Esophagus (tissue), 2 donors: ENCODE results near the gene DENND1B. TPM values are rescaled to one million over a fixed set of nuclear protein-coding genes. Genes with fewer than 3 reads are reported as not detected.
"Not testable (repeated sequence)": the region's sequence is repeated elsewhere in the genome, so short reads cannot be mapped to it uniquely, and the experiment has no call there.

Source experiments
- H3K27ac ChIP-seq, 2 donors: one replicate each; pipeline ENCODE4 v1.5.1; 2013; ENCODE audit warnings: low read depth in 2 of 2, mild to moderate bottlenecking in 2 of 2, inconsistent platforms in 1 of 2, low read length in 1 of 2, moderate library complexity in 1 of 2
- H3K27me3 ChIP-seq, 2 donors: one replicate each; pipeline ENCODE4 v1.6.1; 2013; ENCODE audit warnings: low read length in 2 of 2, control low read depth in 1 of 2, mild to moderate bottlenecking in 1 of 2; ENCODE audit not compliant: insufficient read depth in 2 of 2, control insufficient read depth in 1 of 2
- H3K36me3 ChIP-seq, 2 donors: one replicate each; pipeline ENCODE4 v1.6.1; 2013; ENCODE audit warnings: low read length in 1 of 2; ENCODE audit not compliant: control insufficient read depth in 2 of 2, insufficient read depth in 2 of 2
- H3K4me1 ChIP-seq, 2 donors: one replicate each; pipeline ENCODE4 v1.6.1; 2013; ENCODE audit warnings: low read length in 1 of 2; ENCODE audit not compliant: control insufficient read depth in 2 of 2, insufficient read depth in 2 of 2
- H3K4me3 ChIP-seq, 2 donors: one replicate each; pipeline ENCODE4 v1.5.1; 2013; ENCODE audit warnings: low read length in 2 of 2, mild to moderate bottlenecking in 2 of 2, low read depth in 1 of 2, moderate library complexity in 1 of 2
- H3K9me3 ChIP-seq, 2 donors: one replicate each; pipeline ENCODE4 v1.6.1; 2013; ENCODE audit warnings: mild to moderate bottlenecking in 2 of 2, low read depth in 1 of 2, low read length in 1 of 2, moderate library complexity in 1 of 2; ENCODE audit not compliant: control insufficient read depth in 2 of 2, insufficient read depth in 1 of 2
- WGBS, 2 donors: extraction: QIAGEN DNeasy Blood & Tissue Kit; methylation state at CpG; one replicate each; pipeline ENCODE4 v1.1.7; 2013; 5-methylcytosine and 5-hydroxymethylcytosine counted together
- polyA plus RNA-seq, 2 donors: library from polyadenylated mRNA; stranded (reverse); fragments of 200-250 nt; gene quantifications; one replicate each; pipeline ENCODE4 v1.2.3, GENCODE V29; 2013
- donor health status: healthy with polysubstance abuse.
- donor health status: Bipolar disorder and iron deficiency.

The DENND1B gene
- polyA plus RNA-seq, 2 donors = 3.4 to 4.8 TPM

DNA sequence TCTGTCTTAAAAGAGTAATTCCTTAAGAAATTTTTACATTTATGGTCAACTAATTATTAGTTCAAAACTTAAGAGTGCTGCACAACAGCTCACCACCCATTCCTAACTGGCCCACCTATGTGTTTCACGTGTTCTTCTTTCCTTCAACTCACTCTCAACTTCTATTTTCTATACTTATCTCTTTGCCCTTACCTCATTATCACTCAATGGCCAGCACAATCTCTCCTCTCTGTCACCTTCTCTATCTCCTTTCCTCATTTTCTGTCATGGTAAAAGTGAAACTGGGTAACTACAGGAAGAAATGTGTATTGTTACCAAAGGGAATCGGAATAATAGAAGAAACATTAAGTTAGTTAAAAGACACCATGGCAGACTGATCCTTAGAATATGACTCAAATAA lies 43.1 kb downstream of the DENND1B start:
- WGBS, 2 donors = 96 to 97% methylated on average over 2 of the region's 2 CpGs
- no peaks in the 10 kb centered on the region for H3K9me3 ChIP-seq
- no peak overlapping the region for H3K4me3 ChIP-seq

GRCh38 chr1:197731449-197731848 lies 43.8 kb downstream of the DENND1B start:
- no peaks in the 10 kb centered on the region for H3K4me1 ChIP-seq
- no peak overlapping the region for H3K4me3 ChIP-seq
- H3K27me3 ChIP-seq = no peaks in the 10 kb centered on the region
- WGBS, 2 donors = 95 to 96% methylated on average over 3 of the region's 3 CpGs
- no peak overlapping the region for H3K27ac ChIP-seq
- H3K9me3 ChIP-seq = no peaks in the 10 kb centered on the region
- peaks cover 0 to under 1% of the 10 kb centered on the region in 2 donors for H3K36me3 ChIP-seq

More for the DNA sequence above, 43.1 kb downstream of the DENND1B start:
- no peaks in the 10 kb centered on the region for H3K4me1 ChIP-seq
- no peak overlapping the region for H3K27ac ChIP-seq
- H3K36me3 ChIP-seq = no peaks in the 10 kb centered on the region
- no peaks in the 10 kb centered on the region for H3K27me3 ChIP-seq

DNA sequence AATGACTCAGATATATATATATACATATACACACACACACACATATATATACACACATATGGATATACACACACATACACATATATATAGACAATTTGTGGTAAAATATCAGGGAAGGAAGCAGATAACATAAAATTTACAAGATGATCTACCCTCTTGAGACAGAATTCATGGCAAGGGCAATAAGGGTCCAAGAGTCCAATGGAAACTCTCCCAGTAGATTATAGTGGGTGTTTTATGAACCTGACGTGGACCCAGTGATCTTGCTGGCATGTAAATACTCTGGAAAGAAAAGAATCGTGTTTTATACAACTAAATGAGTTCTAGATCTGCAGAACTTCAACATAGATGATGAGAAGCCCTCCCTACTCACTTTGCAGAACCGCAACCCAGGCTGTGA lies 49.3 kb downstream of the DENND1B start:
- H3K27me3 ChIP-seq = no peaks in the 10 kb centered on the region
- H3K9me3 ChIP-seq = no peaks in the 10 kb centered on the region
- 87 to 94% methylated on average over 3 of the region's 3 CpGs for WGBS, 2 donors
- H3K27ac ChIP-seq = no peak overlapping the region
- H3K4me3 ChIP-seq = no peak overlapping the region
- peaks cover 0 to 3% of the 10 kb centered on the region in 2 donors for H3K36me3 ChIP-seq
- H3K4me1 ChIP-seq = no peaks in the 10 kb centered on the region

DNA sequence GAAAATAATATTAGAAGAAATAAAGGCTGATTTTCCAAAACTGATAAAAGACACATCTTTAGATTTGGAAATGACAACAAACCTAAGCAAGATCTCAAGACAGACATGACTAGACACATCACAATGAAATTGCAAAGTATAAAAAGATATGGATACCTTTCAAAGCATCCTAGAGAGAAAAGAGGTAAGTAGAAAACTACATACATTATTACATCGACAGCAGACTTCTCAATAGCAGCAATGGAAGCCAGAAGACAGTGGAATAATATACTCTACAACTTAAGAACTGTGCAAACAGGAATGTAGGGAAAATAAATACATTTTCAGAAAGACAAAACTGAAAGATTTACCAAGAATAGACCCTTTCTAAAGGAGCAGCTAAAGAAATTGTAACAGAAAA lies 50.2 kb downstream of the DENND1B start:
- H3K27ac ChIP-seq = no peak overlapping the region
- H3K4me3 ChIP-seq = no peak overlapping the region
- no peaks in the 10 kb centered on the region for H3K27me3 ChIP-seq
- no peaks in the 10 kb centered on the region for H3K4me1 ChIP-seq
- peaks cover 0 to 3% of the 10 kb centered on the region in 2 donors for H3K36me3 ChIP-seq
- H3K9me3 ChIP-seq = no peaks in the 10 kb centered on the region
- WGBS, 2 donors = 96 to 98% methylated on average over 1 of the region's 1 CpG

- Histone ChIP-seq H3K27ac (no peak overlapping the region), H3K4me1 (no peaks in the 10 kb centered on the region), H3K9me3 (no peaks in the 10 kb centered on the region), H3K27me3 (no peaks in the 10 kb centered on the region), H3K36me3 (no peaks in the 10 kb centered on the region), H3K4me3 (no peak overlapping the region)
- WGBS, 2 donors = 0% methylated on average over 1 of the region's 1 CpG
These were observed 59.5 kb downstream of the DENND1B start for GRCh38 chr1:197715806-197716205.

- 91% methylated on average over 1 of the region's 1 CpG for WGBS, 2 donors
- no peak overlapping the region for H3K4me3 ChIP-seq
- H3K9me3 ChIP-seq = no peaks in the 10 kb centered on the region
- H3K27ac ChIP-seq = no peak overlapping the region
- H3K27me3 ChIP-seq = no peaks in the 10 kb centered on the region
- H3K36me3 ChIP-seq = no peaks in the 10 kb centered on the region
- H3K4me1 ChIP-seq = no peaks in the 10 kb centered on the region
These were observed 68.7 kb downstream of the DENND1B start for GRCh38 chr1:197706601-197707000.

GRCh38 chr1:197705941-197706340 lies 69.3 kb downstream of the DENND1B start:
- no peaks in the 10 kb centered on the region for H3K36me3 ChIP-seq
- H3K4me3 ChIP-seq = no peak overlapping the region
- no peaks in the 10 kb centered on the region for H3K27me3 ChIP-seq
- H3K4me1 ChIP-seq = no peaks in the 10 kb centered on the region
- no peaks in the 10 kb centered on the region for H3K9me3 ChIP-seq
- 94 to 97% methylated on average over 3 of the region's 3 CpGs for WGBS, 2 donors
- H3K27ac ChIP-seq = no peak overlapping the region

DNA sequence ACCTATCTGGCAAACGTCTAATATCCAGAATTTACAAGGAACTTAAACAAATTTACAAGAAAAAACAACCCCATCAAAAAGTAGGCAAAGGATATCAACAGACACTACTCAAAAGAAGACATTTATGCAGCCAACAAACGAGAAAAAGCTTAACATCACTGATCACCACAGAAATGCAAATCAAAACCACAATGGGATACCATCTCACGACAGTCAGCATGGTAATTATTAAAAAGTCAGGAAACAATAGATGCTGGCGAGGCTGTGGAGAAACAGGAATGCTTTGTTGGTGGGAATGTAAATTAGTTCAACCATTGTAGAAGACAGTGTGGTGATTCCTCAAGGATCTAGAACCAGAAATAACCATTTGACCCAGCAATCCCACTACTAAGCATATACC lies 74.6 kb downstream of the DENND1B start:
- not testable (repeated sequence) for H3K4me1 ChIP-seq, H3K4me3 ChIP-seq, H3K36me3 ChIP-seq, H3K27me3 ChIP-seq, H3K9me3 ChIP-seq, H3K27ac ChIP-seq
- 89 to 90% methylated on average over 4 of the region's 4 CpGs for WGBS, 2 donors

DNA sequence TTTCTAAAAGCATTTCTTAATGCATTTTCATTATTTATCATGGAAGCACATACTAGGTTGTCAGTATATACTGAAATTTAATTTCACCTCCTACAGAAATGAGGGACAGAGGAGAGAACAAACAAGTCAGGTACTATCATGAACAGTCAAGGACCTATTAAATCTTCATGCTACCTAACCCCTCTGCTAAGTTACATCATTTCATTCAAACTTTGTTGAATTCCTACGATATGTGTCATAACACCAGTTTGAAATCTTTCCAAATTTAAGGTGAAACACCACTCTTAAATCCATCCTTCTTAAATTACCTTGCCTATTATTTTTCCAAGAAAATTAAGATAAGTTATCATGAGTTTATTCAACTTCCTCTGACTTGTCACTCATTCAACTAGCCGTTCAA lies 78.9 kb downstream of the DENND1B start:
- Histone ChIP-seq H3K27ac (no peak overlapping the region), H3K27me3 (no peaks in the 10 kb centered on the region), H3K36me3 (no peaks in the 10 kb centered on the region), H3K9me3 (no peaks in the 10 kb centered on the region), H3K4me1 (no peaks in the 10 kb centered on the region), H3K4me3 (no peak overlapping the region)
- 64 to 68% methylated on average over 2 of the region's 2 CpGs for WGBS, 2 donors

- no peak overlapping the region for H3K27ac ChIP-seq
- no peaks in the 10 kb centered on the region for H3K4me1 ChIP-seq
- no peaks in the 10 kb centered on the region for H3K27me3 ChIP-seq
- H3K9me3 ChIP-seq = no peaks in the 10 kb centered on the region
- no peak overlapping the region for H3K4me3 ChIP-seq
- H3K36me3 ChIP-seq = no peaks in the 10 kb centered on the region
These were observed 79.3 kb downstream of the DENND1B start for GRCh38 chr1:197695961-197696360.
